Esophagus (tissue), 2 donors: ENCODE measurements around the gene TRIM15. TPM values are rescaled to one million over a fixed set of nuclear protein-coding genes. Genes with fewer than 3 reads are reported as not detected.
A peak's percentile ranks its signal among the peaks of the same experiment; 100 is the strongest.

Experiments used
- H3K27ac ChIP-seq, 2 donors: one replicate each; pipeline ENCODE4 v1.5.1; 2013; ENCODE audit warnings: low read depth in 2 of 2, mild to moderate bottlenecking in 2 of 2, inconsistent platforms in 1 of 2, low read length in 1 of 2, moderate library complexity in 1 of 2
- H3K27me3 ChIP-seq, 2 donors: one replicate each; pipeline ENCODE4 v1.6.1; 2013; ENCODE audit warnings: low read length in 2 of 2, control low read depth in 1 of 2, mild to moderate bottlenecking in 1 of 2; ENCODE audit not compliant: insufficient read depth in 2 of 2, control insufficient read depth in 1 of 2
- H3K36me3 ChIP-seq, 2 donors: one replicate each; pipeline ENCODE4 v1.6.1; 2013; ENCODE audit warnings: low read length in 1 of 2; ENCODE audit not compliant: control insufficient read depth in 2 of 2, insufficient read depth in 2 of 2
- H3K4me1 ChIP-seq, 2 donors: one replicate each; pipeline ENCODE4 v1.6.1; 2013; ENCODE audit warnings: low read length in 1 of 2; ENCODE audit not compliant: control insufficient read depth in 2 of 2, insufficient read depth in 2 of 2
- H3K4me3 ChIP-seq, 2 donors: one replicate each; pipeline ENCODE4 v1.5.1; 2013; ENCODE audit warnings: low read length in 2 of 2, mild to moderate bottlenecking in 2 of 2, low read depth in 1 of 2, moderate library complexity in 1 of 2
- H3K9me3 ChIP-seq, 2 donors: one replicate each; pipeline ENCODE4 v1.6.1; 2013; ENCODE audit warnings: mild to moderate bottlenecking in 2 of 2, low read depth in 1 of 2, low read length in 1 of 2, moderate library complexity in 1 of 2; ENCODE audit not compliant: control insufficient read depth in 2 of 2, insufficient read depth in 1 of 2
- WGBS, 2 donors: extraction: QIAGEN DNeasy Blood & Tissue Kit; methylation state at CpG; one replicate each; pipeline ENCODE4 v1.1.7; 2013; 5-methylcytosine and 5-hydroxymethylcytosine counted together
- polyA plus RNA-seq, 2 donors: library from polyadenylated mRNA; stranded (reverse); fragments of 200-250 nt; gene quantifications; one replicate each; pipeline ENCODE4 v1.2.3, GENCODE V29; 2013
- donor health status: healthy with polysubstance abuse.
- donor health status: Bipolar disorder and iron deficiency.

Gene TRIM15
- polyA plus RNA-seq, 2 donors, result not detected

DNA sequence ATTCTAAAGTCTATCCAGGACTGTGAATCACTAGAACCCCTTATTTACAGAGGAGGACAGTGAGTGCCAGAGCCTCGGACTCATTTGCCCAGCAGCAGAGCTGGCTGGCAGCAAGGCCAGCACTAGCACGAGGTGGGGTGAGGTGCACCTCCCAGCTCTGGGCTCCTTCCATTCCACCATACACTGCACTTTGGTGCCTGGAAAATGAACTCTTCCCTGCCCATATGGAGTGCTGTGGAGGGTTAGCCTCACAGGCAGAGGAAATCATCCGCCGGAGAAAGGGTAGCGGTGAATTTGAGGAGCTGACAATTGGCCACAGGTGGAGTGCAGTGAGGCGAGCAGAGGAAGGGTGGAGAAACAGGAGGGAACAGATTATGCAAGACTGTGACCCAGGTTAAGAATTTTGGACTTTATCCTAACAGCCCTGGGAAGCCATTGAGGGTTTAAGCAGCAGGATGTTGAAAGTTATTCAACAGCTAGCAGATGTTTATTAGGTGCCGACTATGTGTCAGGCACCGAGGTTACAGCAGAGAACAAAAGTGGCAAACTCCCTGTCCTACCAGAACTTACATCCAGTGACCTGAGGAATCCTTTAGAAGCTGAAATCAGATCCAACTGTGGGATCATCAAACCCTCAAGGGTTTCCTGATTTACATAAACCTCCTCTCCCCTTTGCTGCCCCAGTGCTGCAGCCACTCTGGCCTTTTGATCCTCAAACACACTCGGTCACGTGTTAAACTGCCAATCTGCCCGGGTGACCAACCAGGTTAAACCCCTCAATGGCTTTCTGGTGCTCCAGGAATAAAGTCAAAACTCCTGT is 43.7 kb downstream of the TRIM15 start:
- no peaks in the 10 kb centered on the region for H3K27me3 ChIP-seq
- H3K4me1 ChIP-seq, result peaks cover 8 to 21% of the 10 kb centered on the region in 2 donors
- peak overlapping the region; percentile 84 to 94 for H3K27ac ChIP-seq
- WGBS, 2 donors, result 29 to 41% methylated on average over 11 of the region's 11 CpGs
- no peaks in the 10 kb centered on the region for H3K9me3 ChIP-seq
- H3K36me3 ChIP-seq, result no peaks in the 10 kb centered on the region
- no peak overlapping the region for H3K4me3 ChIP-seq

- Histone ChIP-seq H3K27ac (peak overlapping the region; percentile 84 to 94), H3K36me3 (no peaks in the 10 kb centered on the region), H3K9me3 (no peaks in the 10 kb centered on the region), H3K4me1 (peaks cover 8 to 21% of the 10 kb centered on the region in 2 donors), H3K4me3 (no peak overlapping the region), H3K27me3 (no peaks in the 10 kb centered on the region)
- 53 to 67% methylated on average over 4 of the region's 4 CpGs for WGBS, 2 donors
Observed at GRCh38 chr6:30207619-30208295, 44.4 kb downstream of the TRIM15 start.

DNA sequence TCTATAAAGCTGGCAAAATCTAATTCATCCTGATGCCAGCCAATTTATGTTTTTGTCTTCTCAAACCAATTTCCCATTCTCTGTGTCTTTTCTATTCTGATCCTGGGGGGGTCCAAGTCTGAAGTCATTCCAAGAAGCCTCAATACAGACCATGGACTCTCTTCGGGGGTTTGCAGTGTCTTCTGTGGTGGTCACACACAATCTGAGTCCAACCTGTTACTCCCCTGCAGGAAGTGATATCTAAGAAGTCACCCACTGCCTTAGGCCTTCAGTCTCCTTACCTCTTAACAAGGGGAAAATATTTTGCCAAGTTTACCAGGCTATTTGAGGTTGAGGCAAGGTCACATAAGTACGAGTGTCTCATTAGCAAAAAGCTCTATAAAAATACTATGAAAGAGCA is 48.0 kb downstream of the TRIM15 start:
- Histone ChIP-seq H3K27ac (no peak overlapping the region), H3K27me3 (no peaks in the 10 kb centered on the region), H3K4me3 (peak overlapping the region in 1 of 2 donors; percentile 95), H3K36me3 (no peaks in the 10 kb centered on the region), H3K9me3 (no peaks in the 10 kb centered on the region), H3K4me1 (peaks cover 4 to 18% of the 10 kb centered on the region in 2 donors)
- 35 to 53% methylated on average over 2 of the region's 2 CpGs for WGBS, 2 donors

- Histone ChIP-seq H3K36me3 (no peaks in the 10 kb centered on the region), H3K4me3 (peak overlapping the region in 1 of 2 donors; percentile 95), H3K4me1 (peaks cover under 1 to 15% of the 10 kb centered on the region in 2 donors), H3K27ac (no peak overlapping the region), H3K9me3 (no peaks in the 10 kb centered on the region), H3K27me3 (no peaks in the 10 kb centered on the region)
- 20 to 26% methylated on average over 3 of the region's 3 CpGs for WGBS, 2 donors
Observed at GRCh38 chr6:30211899-30212298, 48.6 kb downstream of the TRIM15 start.

- Histone ChIP-seq H3K27ac (peak within 1 kb of the TSS; percentile 95 to 99), H3K9me3 (no peaks in the 10 kb centered on the region), H3K4me3 (peak within 1 kb of the TSS; percentile 92 to 95), H3K4me1 (peaks cover 0 to 6% of the 10 kb centered on the region in 2 donors), H3K36me3 (no peaks in the 10 kb centered on the region), H3K27me3 (no peaks in the 10 kb centered on the region)
- WGBS, 2 donors, result 0% methylated on average over 55 to 59 of the region's 59 CpGs
Observed at GRCh38 chr6:30212865-30213666, 49.7 kb downstream of the TRIM15 start, which contains the start of gene TRIM26. TRIM26 (minus strand) TSS chr6:30213406; CDS start chr6:30199103, 14,303 bp downstream.

DNA sequence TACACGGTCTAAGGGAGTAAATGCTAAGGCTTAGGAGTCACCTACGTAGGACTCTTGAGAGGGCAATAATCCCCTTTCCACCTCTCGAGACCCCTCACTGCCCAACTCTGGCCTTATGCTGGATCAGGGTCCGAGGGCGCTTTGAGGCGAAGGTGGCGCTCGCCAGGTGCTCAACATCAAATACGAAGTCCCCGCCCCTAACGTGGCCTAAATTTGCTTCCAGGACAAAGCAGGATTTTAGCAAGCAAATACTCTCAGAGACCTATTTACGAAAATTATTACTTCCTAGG is 50.3 kb downstream of the TRIM15 start:
- no peaks in the 10 kb centered on the region for H3K9me3 ChIP-seq
- H3K27me3 ChIP-seq, result no peaks in the 10 kb centered on the region
- peak overlapping the region; percentile 92 to 95 for H3K4me3 ChIP-seq
- no peaks in the 10 kb centered on the region for H3K36me3 ChIP-seq
- WGBS, 2 donors, result 0% methylated on average over 12 of the region's 12 CpGs
- peaks cover 0 to 5% of the 10 kb centered on the region in 2 donors for H3K4me1 ChIP-seq
- H3K27ac ChIP-seq, result peak overlapping the region; percentile 95 to 99

DNA sequence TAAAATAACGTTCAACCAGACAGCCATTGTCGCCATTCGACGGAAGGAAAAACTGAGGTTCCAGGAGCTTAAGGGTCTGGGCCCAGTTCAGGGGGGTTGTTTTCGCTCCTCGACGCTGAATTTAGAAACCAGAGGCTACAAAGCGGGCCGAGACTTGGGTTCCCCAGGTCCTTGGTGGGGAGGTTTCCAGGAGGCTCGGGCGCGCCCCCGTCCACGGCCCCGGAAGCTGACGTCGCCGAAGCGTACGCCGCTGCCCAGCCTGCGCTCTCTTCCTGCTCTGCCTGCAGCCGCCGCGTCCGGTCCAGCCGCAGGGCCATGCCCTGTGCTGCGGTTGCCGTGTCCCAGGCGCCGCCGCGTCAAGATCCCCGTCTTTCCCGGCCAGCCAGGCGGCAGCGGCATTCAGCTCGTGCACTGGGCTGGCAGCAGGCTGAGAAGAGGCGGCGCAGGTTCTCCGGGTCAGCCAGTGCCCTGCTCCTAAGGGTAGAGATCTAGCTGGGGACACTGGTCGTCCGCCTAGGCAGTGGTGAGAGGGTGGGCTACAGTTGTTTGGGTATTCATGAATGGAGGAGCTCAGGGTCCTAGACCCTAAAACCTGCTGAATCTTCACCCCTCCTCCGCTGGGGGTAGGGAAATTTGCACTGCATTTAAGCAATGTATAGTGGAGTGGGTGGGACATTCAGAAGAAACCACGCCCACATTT is 50.8 kb downstream of the TRIM15 start:
- peak overlapping the region; percentile 95 to 99 for H3K27ac ChIP-seq
- no peaks in the 10 kb centered on the region for H3K27me3 ChIP-seq
- peak overlapping the region; percentile 92 to 95 for H3K4me3 ChIP-seq
- 0 to 1% methylated on average over 45 of the region's 45 CpGs for WGBS, 2 donors
- no peaks in the 10 kb centered on the region for H3K9me3 ChIP-seq
- no peaks in the 10 kb centered on the region for H3K36me3 ChIP-seq
- H3K4me1 ChIP-seq, result peaks cover 0 to 5% of the 10 kb centered on the region in 2 donors

GRCh38 chr6:30214657-30214982 is 51.3 kb downstream of the TRIM15 start:
- Histone ChIP-seq H3K4me1 (peaks cover 0 to 5% of the 10 kb centered on the region in 2 donors), H3K36me3 (no peaks in the 10 kb centered on the region), H3K27me3 (no peaks in the 10 kb centered on the region), H3K27ac (peak overlapping the region; percentile 95 to 99), H3K4me3 (peak overlapping the region; percentile 92 to 95), H3K9me3 (no peaks in the 10 kb centered on the region)
- WGBS, 2 donors, result 65 to 66% methylated on average over 14 of the region's 14 CpGs

- Histone ChIP-seq H3K27me3 (no peaks in the 10 kb centered on the region), H3K9me3 (no peaks in the 10 kb centered on the region), H3K27ac (no peak overlapping the region), H3K36me3 (no peaks in the 10 kb centered on the region), H3K4me3 (no peak overlapping the region), H3K4me1 (peaks cover 0 to 5% of the 10 kb centered on the region in 2 donors)
- WGBS, 2 donors, result 66 to 75% methylated on average over 3 of the region's 3 CpGs
Observed at GRCh38 chr6:30216096-30216495, 52.8 kb downstream of the TRIM15 start.
